T-helper 2 cell treated with Interferon-gamma antibody and Interleukin-4, amounts not matched to agents 100 ng/mL and 5 ng/mL, for 36 hours (primary cell): Measurements from ENCODE around the gene PPM1F. TPM values are rescaled to one million over a fixed set of nuclear protein-coding genes. Genes with fewer than 3 reads are reported as not detected.

Source experiments
- intact Hi-C: fragments of 100-400 bp; cut with micrococcal nuclease; formaldehyde crosslinking; loops from one replicate; pipeline ENCODE4 v1.15.1; 2023
- total RNA-seq: library from RNA; stranded (reverse); gene quantifications from 2 replicates; pipeline ENCODE4 v1.2.3, GENCODE V29; 2022

The PPM1F gene
- total RNA-seq, 1 donor from 2014 or later = 16.8 TPM

DNA sequence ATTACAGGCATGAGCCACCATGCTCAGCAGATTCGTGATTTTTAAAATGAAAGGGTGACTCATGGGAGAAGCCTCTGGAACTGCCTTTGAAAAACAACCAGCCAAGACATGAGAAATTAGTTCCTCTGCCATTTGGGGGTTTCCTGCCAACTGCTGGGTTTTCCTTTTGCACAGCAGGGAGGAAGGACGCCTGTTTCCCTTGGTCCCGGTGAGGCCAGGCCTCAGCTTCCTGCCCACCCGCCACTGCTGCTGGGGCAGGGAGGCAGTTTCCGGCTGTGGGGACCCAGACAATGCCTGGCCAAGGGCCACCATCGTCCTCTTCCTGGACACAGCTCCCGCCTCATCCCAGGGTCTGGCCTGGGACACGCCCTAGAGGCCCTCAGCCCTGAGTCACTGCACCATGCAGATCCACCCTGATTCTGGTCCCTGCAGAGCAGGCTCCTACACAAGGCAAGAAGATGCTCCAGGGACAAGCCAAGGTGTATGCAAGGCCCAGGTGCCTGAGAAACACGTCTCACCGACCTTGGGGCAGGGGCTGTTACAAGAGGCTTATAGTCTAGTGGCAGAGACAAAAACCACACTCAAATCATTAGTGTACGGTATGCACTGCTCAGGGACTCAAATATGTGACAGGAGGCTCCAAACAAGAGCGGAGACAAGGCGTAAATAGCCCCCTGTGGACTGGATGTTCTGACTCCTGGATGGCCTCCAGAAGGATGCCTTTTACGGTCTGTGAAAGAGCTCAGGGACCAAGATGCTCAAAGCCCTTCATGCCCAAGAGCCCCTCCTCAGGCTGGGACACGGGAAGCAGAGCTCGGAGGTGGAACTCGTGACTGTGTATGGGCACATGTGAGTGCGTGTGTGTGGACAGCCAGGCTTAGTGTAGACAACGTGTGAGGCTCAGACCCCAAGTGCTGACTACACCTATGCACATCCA is 10.0 kb downstream of the PPM1F start:
- intact Hi-C loops = no loop called here

DNA sequence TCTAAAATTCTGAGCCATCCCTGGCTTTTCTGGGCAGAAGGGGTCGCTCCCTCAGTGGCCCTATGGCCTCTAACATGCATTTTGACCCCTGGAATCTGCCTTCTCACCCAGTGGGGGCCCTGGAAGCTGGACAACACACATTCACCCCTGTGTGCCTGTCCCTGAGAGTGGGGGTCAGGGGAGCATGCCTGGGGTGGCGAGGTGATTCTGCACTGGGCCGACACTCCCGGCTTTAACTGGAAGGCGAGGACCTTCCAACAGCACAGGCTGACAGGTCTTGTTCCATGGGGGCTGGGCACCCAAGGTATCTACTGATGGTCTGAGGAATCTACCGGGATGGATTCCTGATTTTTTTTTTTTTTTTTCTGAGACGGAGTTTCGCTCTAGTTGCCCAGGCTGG is 10.7 kb downstream of the PPM1F start:
- intact Hi-C loops = no loop called here

- intact Hi-C loops = no loop called here
Measured at GRCh38 chr22:21940521-21940920, 12.1 kb downstream of the PPM1F start.

- intact Hi-C loops = loop anchor here (2.0 to 5.0 kb wide), 2 partner anchors 13 to 228 kb away; partner anchors contain the start of gene PPM1F
Measured at GRCh38 chr22:21939935-21940334, 12.7 kb downstream of the PPM1F start.

DNA sequence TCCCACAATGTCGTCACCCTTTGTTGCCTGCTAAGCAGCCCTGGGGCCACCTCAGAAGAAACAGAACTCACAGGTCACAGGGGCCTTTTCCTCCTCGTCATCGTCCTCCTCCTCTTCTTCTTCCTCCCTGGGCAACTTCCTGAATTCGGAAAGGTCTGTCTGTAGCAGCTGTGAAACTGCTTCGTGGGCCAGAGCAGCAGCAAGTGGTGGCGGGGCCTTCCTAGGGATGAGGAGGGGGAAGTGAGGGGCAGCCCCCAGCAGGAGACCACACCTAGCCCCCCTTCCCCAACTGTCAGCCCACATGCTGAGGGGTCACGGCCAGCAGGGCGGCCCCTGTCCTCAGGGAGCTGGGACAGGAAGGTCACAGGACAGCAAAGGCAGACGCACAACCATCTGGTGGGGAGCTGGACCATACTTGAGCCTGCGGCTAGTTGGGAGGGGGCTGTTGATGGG is 13.2 kb downstream of the PPM1F start:
- intact Hi-C loops = loop anchor here (2.0 to 5.0 kb wide), 2 partner anchors 13 to 227 kb away; partner anchors contain the start of gene PPM1F

- intact Hi-C loops = loop anchor here (2.0 to 5.0 kb wide), 2 partner anchors 14 to 227 kb away; partner anchors contain the start of gene PPM1F
Measured at GRCh38 chr22:21938906-21939305, 13.7 kb downstream of the PPM1F start.

GRCh38 chr22:21938071-21938822 is 14.4 kb downstream of the PPM1F start:
- intact Hi-C loops = loop anchor here (2.0 to 5.0 kb wide), 2 partner anchors 15 to 226 kb away; partner anchors contain the start of gene PPM1F

DNA sequence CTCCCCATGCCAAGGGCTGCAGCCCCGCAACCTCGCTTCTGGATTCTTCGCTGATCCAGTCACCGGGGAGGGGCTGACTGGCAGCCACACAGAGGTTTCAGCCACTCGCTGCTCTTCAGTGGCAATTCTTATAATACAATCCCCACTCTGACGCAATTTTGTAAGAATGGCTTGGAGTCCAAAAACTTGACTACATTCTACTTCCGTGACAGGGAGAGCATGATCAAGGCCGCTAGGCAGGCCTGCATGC is 14.9 kb downstream of the PPM1F start:
- intact Hi-C loops = loop anchor here (2.0 to 5.0 kb wide), 2 partner anchors 15 to 225 kb away; partner anchors contain the start of gene PPM1F

DNA sequence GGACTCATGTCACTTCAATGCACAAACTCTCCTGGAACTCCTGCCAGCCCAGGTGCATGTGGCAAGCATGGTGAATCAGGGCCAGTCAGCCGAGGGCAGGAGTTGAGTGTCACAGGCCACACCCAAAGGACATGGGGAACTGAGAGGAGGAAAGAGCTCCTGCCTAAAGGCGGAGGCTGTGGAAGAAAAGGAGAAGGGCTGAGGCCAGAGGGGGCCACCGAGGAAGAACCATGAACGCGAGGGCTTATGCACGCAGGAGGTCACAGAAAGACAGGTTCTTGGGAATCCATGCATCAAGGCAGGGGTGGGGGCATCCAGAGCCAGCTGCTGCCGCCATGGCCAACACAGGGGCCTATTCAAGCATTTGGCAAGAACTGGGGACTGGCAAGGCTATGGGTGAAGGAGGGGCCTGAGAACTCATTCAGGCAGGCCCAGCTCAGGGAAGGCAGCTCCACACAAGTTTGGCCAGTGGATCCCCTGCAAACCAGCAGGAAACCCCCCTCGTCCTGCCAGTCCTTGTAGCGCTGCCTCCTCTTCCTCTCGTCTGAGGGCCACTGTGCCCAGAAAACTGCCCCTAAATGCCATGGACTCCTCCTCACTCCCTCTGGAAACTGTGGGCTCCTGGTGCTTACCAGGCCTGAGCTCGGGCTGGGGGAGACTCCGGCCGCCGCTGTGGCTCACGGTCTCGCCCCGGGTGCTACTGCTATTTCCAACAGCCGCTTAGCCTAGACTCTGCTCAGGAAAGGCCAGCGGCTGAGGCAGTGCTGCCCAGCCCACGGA is 15.4 kb downstream of the PPM1F start:
- intact Hi-C loops = loop anchor here (5.0 kb wide), 1 partner anchor 225 kb away; no protein-coding TSS in a partner anchor

DNA sequence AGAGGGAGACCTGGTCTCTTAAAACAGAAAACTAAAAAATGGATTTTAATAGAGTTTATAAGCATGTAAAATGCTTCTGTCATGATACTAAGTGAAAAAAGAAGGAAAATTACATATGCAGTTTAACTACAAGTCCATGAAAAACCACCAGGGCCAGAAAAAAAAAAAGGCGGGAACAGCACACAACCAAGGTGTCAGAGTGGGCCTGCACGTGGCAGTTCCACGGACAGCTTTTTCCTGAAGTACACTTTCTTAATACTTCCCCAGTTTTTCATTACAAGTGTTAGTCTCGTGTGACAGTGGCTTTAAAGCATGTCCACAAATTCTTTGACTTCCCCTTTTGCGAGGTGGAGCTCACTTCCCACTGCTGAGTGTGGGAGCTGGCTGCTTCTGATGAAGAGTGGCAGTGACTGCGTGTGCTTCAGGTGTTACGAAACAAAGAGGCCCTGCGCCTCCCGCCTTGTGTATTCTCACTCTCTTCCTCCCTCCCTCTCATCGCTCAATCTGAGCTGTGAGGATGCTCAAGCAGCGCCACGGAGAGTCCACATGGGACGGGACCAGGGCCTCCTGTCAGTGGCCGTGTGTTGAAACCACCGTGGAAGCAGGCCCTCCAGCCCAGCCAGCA is 16.4 kb downstream of the PPM1F start:
- intact Hi-C loops = loop anchor here (5.0 kb wide), 1 partner anchor 224 kb away; no protein-coding TSS in a partner anchor

DNA sequence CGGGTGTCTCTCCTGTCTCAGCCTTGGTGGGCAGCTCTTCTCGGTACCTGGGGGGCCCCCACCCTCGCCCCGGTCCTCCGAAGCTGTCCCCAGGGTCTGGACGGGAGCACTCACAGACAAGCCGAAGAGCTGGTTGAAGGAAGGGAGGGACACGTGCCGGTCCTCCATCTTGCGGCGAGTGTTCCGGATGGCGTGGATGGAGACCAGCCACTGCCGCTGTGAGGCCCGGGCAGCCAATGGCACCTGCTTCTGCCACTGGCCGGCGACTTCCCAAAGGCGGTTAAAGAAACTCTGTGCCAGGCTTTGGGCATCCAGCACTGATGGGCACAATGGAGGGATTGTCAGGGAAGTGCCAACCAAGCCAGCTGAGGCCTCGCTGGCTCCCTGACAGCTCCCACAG is 18.7 kb downstream of the PPM1F start:
- intact Hi-C loops = no loop called here

DNA sequence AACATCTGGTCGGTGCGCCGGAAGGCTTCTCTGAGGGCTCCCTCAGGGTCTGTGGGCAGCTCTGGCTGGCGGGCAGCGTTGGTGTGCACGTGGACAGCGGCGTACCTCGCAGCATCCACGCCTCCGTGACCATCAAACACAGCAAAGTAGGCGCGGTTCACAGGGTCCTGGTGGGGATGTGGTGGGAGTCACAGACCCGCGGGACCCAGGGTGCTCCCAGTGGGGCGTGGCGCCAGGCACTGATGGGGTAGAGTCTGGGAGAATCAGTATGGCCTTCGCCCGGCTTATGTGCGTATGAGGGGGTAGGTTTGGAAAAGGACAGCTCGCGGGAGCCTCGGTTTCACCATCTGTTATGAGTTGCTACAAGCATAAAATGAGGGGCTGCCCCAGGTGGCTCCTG is 19.2 kb downstream of the PPM1F start:
- intact Hi-C loops = no loop called here

GRCh38 chr22:21932347-21932746 is 20.3 kb downstream of the PPM1F start:
- intact Hi-C loops = no loop called here

GRCh38 chr22:21931056-21931455 is 21.6 kb downstream of the PPM1F start:
- intact Hi-C loops = no loop called here

DNA sequence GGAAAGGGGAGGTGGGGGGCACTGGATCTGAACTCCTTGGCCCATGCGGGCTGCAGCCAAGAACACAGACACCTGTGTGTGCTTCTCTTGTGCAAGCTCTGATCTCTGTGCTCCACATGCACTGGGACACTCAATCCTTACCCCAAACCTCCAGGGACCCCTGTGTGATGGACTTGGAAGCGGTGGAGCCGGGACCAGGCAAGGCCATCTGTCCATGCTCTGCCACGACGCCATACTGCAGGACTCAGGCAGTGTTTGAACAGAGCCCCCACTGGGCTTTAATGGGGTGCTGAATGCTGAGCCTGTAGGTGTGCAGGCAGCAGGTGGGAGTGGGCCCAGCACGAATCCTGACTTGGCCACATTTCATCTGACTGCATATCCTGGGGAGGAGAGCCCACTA is 23.4 kb downstream of the PPM1F start:
- intact Hi-C loops = no loop called here

GRCh38 chr22:21928048-21928447 is 24.6 kb downstream of the PPM1F start:
- intact Hi-C loops = no loop called here

GRCh38 chr22:21927174-21927823 is 25.3 kb downstream of the PPM1F start:
- intact Hi-C loops = no loop called here

GRCh38 chr22:21926728-21927127 is 25.9 kb downstream of the PPM1F start:
- intact Hi-C loops = no loop called here

GRCh38 chr22:21923163-21923561 is 29.5 kb downstream of the PPM1F start:
- intact Hi-C loops = no loop called here
